HPDE6-E6E7 (cell line): ENCODE data around the gene PLEKHO2.

ENCODE experiments used
- DNase-seq: peaks from one replicate; pipeline ENCODE4 v3.0.0; 2011; ENCODE audit warnings: missing footprints; ENCODE audit errors: extremely low spot score

The PLEKHO2 gene

GRCh38 chr15:64855205-64855975 is 13.7 kb downstream of the PLEKHO2 start:
- DNase-seq: no peak

DNA sequence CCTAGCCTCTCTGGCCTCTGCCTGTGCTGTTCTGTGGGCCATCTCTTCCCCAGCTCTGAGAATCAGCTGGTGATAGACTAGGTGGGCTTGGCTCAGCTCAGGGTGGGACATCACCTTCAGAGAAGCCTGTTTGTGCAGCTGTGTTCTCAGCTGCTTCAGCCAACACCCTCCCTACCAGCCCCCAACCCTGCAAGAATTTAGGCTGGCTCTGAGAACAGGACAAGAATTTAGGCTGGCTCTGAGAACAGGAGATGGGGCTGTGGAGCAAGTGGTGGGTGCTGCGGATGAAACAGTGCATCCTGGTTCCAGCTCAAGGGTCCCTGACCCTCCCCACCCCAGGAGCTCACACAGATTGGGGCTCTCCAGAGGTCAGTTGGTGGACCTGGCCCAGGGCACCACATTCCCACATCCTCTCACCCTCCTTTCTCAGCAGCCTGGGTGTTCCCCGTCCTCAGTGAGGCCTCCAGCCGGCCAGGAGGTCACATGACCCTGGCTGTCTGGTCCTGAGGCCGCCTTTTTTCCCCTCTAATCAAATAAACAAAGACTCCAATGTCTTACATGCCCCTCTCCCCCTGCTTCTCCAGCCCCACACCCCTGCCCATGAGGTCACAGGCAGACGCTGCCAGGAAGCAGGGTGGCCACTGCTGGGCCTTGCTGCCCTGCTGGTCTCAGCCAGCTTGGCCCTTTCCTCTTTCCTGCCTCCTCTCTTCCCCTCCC is 14.9 kb downstream of the PLEKHO2 start:
- DNase-seq: no peak

- DNase-seq: peak; percentile 55
Measured at GRCh38 chr15:64857421-64857820, 15.7 kb downstream of the PLEKHO2 start.

DNA sequence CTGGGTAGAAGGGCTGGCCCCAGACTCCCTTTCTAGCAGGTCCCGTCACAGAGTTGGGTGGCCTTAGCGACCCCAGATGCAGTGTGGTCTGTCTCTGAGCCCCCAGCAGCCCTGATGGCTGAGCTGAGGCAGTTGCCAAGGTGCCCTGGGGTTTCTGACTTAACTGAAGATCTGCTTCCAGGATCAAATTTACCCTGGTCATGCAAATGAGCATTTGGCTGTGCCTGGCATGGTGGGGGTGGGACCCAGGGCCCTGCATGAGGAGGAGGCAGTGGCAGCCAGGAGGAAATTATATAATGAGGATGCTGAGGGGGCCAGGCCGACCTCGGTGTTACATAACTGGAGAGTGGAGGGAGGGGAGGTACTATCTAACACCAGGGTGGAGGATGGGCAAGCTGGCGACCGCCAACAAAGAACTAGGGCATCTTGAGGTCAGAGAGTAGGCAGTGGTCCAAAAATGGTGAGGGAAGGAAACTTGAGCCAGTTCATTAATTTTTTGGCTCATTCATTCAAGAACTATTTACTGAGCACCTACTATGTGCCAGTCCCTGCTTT is 16.4 kb downstream of the PLEKHO2 start:
- no peak for DNase-seq

DNA sequence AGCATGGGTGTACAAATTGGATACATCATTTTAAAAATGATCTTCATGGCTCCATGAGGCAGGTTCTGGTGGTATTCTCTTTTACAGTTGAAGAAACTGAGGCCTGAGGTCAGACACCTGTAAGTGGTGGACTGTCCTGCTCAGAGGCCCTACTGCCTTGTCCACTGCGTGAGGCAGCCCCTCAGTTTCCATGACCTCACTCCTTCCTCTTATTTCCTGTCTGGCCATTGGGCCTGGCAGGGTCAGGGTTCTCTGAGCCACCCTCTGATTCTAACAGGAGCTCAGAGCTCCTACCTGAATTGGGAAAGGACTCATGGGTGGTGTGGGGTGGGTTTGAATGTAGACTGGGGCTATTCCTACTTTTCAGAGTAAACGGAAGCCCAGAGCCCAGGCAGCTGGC is 17.5 kb downstream of the PLEKHO2 start:
- no peak for DNase-seq

DNA sequence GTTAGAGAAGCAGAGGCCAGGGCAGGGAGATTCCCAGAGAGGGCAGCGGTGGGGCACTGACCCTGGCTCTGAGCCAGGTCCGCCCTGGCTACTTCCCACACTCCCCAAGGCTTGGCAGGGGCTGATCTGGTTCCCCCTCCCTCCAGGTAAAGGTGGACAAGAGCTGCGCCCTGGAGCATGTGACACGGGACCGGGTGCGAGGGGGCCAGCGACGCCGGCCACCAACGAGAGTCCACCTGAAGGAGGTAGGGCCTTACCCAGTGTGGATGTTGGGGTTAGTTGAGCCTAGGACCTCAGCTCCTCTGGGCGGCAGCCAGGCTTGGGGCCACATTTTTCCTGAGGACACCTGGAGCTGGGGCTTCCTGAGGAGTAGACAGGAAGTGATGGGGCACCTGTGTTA is 19.6 kb downstream of the PLEKHO2 start:
- no peak for DNase-seq

- no peak for DNase-seq
Measured at GRCh38 chr15:64861960-64862359, 20.2 kb downstream of the PLEKHO2 start.

DNA sequence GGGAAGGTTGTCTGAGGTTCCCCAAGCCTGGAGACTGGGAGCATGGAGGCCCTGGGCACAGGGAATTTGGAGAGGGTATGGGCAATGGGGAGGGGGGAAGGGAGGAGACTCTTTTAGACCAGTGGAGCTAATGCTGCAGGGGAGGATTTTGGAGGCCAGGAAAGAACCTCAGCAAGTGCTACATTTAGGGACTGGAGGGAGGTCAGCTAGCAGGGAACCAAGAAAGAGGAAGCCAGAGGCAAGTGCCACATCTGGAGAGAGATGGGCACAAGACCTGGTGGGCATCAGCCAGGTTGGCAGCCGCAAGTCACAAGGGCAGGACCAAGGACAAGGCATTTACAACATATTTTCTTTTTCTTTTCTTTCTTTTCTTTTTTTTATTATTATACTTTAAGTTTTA is 20.7 kb downstream of the PLEKHO2 start:
- DNase-seq: no peak

GRCh38 chr15:64864068-64864467 is 22.4 kb downstream of the PLEKHO2 start:
- no peak for DNase-seq

GRCh38 chr15:64865126-64865997 is 23.6 kb downstream of the PLEKHO2 start:
- no peak for DNase-seq

DNA sequence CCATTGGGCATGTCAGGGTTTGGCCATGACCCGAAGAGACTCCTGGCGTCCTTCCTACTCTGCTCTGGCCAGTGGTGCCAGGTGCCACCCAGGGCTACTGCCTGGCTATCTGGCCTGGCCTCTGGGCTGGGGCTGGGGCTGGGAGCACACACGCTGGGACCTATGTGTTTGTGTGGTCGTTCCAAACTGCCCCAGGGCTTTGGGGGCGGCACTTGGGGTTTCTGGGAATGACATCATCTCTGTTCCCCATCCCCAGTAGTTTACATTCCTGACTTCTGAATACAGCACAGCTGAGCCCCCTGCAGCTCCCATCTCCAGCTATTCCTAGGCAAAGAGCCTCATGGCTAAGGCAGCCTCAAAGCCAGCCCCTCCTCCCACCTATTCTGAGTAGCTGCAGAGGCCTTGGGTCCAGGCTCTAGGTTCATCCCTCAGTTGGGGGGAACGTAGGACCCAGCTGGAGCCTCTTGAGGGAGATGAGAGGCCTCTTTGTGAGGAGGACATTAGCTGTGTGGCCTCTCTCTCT is 24.3 kb downstream of the PLEKHO2 start:
- no peak for DNase-seq

- no peak for DNase-seq
Measured at GRCh38 chr15:64869501-64869900, 27.8 kb downstream of the PLEKHO2 start.

- DNase-seq: no peak
Measured at GRCh38 chr15:64870353-64870752, 28.6 kb downstream of the PLEKHO2 start.

GRCh38 chr15:64875641-64876223 is 34.0 kb downstream of the PLEKHO2 start:
- no peak for DNase-seq

DNA sequence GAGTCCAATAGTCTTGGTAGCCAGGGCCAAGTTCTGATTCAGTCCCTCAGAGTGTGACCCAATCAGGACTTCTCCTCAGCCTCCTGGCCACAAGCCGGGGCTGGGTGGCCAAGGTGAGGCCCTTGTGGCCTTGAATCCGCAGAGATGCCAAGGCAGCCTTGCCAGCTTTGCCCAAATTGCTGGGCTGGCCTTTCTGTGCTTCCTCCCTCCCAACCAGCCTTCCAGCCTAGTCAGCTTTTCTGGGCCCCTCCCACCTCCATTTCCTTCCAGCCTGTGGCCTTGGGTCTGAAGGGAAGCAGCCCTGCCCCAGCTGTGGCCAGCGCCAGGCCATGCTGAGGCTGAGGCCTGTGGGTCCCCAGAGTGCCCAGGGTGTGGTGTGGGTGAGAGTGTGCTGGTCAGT is 35.7 kb downstream of the PLEKHO2 start:
- DNase-seq: no peak

DNA sequence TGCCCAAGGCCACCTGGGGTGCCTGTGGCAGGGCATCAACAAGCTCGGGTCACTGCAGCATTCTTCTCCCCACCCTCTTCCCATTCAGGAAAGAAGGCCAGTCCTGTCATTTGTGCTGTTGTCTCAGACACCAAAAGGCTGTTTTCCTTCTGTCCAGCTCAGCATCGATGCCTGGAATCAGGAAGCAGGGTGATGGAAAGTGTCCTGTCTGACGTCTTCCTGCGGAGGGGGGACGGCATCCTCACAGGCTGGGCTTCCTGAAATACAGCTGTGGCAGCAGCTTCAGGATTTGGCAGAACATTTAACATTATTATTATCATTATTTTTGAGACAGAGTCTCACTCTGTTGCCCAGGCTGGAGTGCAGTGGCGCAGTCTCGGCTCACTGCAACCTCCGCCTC is 37.0 kb downstream of the PLEKHO2 start:
- no peak for DNase-seq

GRCh38 chr15:64883100-64883581 is 41.4 kb downstream of the PLEKHO2 start:
- DNase-seq: peak; percentile 73

- DNase-seq: peak; percentile 85
Measured at GRCh38 chr15:64883997-64884511, 42.3 kb downstream of the PLEKHO2 start.

GRCh38 chr15:64884679-64885078 is 43.0 kb downstream of the PLEKHO2 start:
- no peak for DNase-seq

DNA sequence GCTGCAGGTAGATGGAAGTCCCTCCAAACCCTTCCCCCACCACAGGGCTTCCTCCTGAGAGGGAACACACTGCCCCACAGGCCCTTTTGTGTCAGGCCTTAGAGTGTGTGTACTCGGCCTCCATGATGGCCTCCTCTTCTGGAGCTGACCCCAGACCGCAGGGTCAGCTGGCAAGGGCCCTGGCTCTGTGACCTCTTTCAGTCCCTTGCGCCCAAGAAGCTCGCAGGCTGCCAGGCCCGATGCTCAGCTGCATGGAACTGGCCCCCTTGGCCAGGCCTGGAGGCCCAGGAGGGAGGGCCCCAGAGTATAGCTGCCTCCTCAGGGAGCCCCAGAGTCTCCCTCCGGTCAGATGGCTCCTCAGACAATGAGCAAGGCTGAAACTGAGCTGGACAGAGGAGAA is 46.6 kb downstream of the PLEKHO2 start:
- DNase-seq: no peak

DNA sequence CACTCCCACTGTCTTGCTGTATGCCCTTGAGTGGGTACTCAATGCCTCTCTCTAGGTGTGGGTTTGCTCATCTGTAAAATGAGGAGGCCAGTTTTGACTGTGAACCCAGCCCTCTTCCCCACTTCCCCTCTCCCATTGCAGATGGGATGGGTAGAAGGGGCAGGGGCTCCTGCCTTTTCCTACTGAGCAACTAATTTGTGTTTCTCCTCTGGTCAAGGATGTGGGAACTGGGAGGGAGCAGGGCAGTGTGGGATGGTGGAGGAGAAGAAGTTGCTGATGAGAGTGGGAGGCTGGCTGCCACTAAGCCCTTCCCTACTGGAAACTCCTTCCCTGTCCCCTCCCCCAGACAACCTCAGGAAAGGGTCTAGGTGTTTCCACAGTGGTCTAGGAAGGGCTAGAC is 49.8 kb downstream of the PLEKHO2 start:
- DNase-seq: no peak
